HepG2 (cell line): ENCODE data around the gene HMGB2. TPM values are rescaled to one million over a fixed set of nuclear protein-coding genes. Genes with fewer than 3 reads are reported as not detected.

Source experiments
- ATAC-seq: fragments of 200-7000 bp; cut with Tn5 transposase; 3 replicates; pipeline ENCODE4 v1.9.1; 2020; ENCODE audit warnings: mild to moderate bottlenecking, moderate library complexity
- BruUV-seq: library from RNA; stranded (reverse); fragments of 400-500 nt; replicated peaks from 2 replicates; lab custom pipeline; 2021; lab: Mats Ljungman, UMichigan
- CTCF ChIA-PET: fragments of 300-600 bp; formaldehyde crosslinking; extraction: SDS; loops from one replicate; lab custom pipeline; 2021; ENCODE audit warnings: low total read pairs, inconsistent platforms, low intra/inter-chr PET ratio; lab: Yijun Ruan, JAX
- POLR2A ChIA-PET: fragments of 350-600 bp; sonication (Branson Sonifier 250); formaldehyde crosslinking; loops from one replicate; lab custom pipeline; 2020; ENCODE audit warnings: antibody characterized with exemption, inconsistent platforms; lab: Yijun Ruan, JAX
- DNase-seq: peaks from one replicate; pipeline ENCODE4 v3.0.0-alpha.2; 2015; ENCODE audit warnings: low spot score
- FAIRE-seq: peaks from 3 replicates; lab custom pipeline; 2011; peaks lifted over from hg19 to GRCh38; lab: Jason Lieb, UNC
- H2AFZ ChIP-seq: one replicate; pipeline ENCODE4 v1.6.1; 2011; ENCODE audit warnings: low read length, inconsistent platforms
- H3K27ac ChIP-seq: fragments of 300-600 bp; 3 replicates; pipeline ENCODE4 v1.8.0; 2011; ENCODE audit warnings: mixed run types, mild to moderate bottlenecking, mixed read lengths, low read length, inconsistent platforms; ENCODE audit not compliant: insufficient read depth; ENCODE audit errors: extremely low read length
- H3K27me3 ChIP-seq, 2 experiments: fragments of 200-600 bp in 1 of 2; 2 replicates in 1 of 2; 3 replicates in 1 of 2; pipeline versions ENCODE4 v1.6.0 to v1.8.0; 2011; ENCODE audit warnings: low read length in 2 of 2, mild to moderate bottlenecking in 2 of 2, moderate library complexity in 2 of 2, inconsistent platforms in 1 of 2; ENCODE audit not compliant: insufficient read depth in 2 of 2, control insufficient read depth in 1 of 2
- H3K36me3 ChIP-seq, 2 experiments: fragments of 200-600 bp in 1 of 2; replicated peaks in 1 of 2; 2 replicates in 1 of 2; 3 replicates in 1 of 2; pipeline versions ENCODE4 v1.5.1 to v1.8.0; 2011; ENCODE audit warnings: low read length in 2 of 2, inconsistent platforms in 1 of 2; ENCODE audit not compliant: insufficient read depth in 2 of 2, control insufficient read depth in 1 of 2
- H3K4me1 ChIP-seq: 2 replicates; pipeline ENCODE4 v1.5.1; 2012; ENCODE audit warnings: low read length, inconsistent platforms; ENCODE audit not compliant: insufficient read depth
- H3K4me2 ChIP-seq: 2 replicates; pipeline ENCODE4 v1.6.0; 2011; ENCODE audit warnings: low read depth, low read length, inconsistent platforms
- H3K4me3 ChIP-seq, 3 experiments: fragments of 200-600 bp in 1 of 3; sonication (generic), shearing (Covaris generic) in 1 of 3; replicated peaks in 1 of 3; 2 replicates each; pipeline ENCODE4 v1.5.1; 2011 to 2016; ENCODE audit warnings: low read length in 3 of 3, inconsistent platforms in 2 of 3, low read depth in 2 of 3, mild to moderate bottlenecking in 2 of 3, control low read depth in 1 of 3, mixed read lengths in 1 of 3; ENCODE audit not compliant: insufficient read depth in 1 of 3
- H3K79me2 ChIP-seq: one replicate; pipeline ENCODE4 v1.6.1; 2011; ENCODE audit warnings: low read length, inconsistent platforms; ENCODE audit not compliant: insufficient read depth
- H3K9ac ChIP-seq: 2 replicates; pipeline ENCODE4 v1.6.0; 2011; ENCODE audit warnings: mild to moderate bottlenecking, low read depth, low read length, inconsistent platforms; ENCODE audit not compliant: insufficient read depth
- H3K9me3 ChIP-seq: 2 replicates; pipeline ENCODE4 v1.5.1; 2012; ENCODE audit warnings: mild to moderate bottlenecking, low read length
- H4K20me1 ChIP-seq: 2 replicates; pipeline ENCODE4 v1.6.0; 2011; ENCODE audit warnings: inconsistent platforms, mild to moderate bottlenecking, low read length, moderate library complexity; ENCODE audit not compliant: insufficient read depth
- GZF1 ChIP-seq: sonication (generic); formaldehyde crosslinking; IDR thresholded peaks from 2 replicates; pipeline ENCODE4 v1.5.1; 2020; ENCODE audit warnings: mild to moderate bottlenecking, missing genetic modification reagents
- LCORL ChIP-seq, 2 experiments: fragments of 450-650 bp in 1 of 2; sonication (generic) in 1 of 2; formaldehyde crosslinking in 1 of 2; IDR thresholded peaks; 2 replicates each; pipeline versions ENCODE4 v1.5.0 to v1.6.1; 2017 to 2020; ENCODE audit warnings: antibody characterized with exemption in 1 of 2, missing genetic modification reagents in 1 of 2
- MAZ ChIP-seq, 2 experiments: sonication (generic) in 1 of 2; formaldehyde crosslinking in 1 of 2; IDR thresholded peaks; 2 replicates each; pipeline versions ENCODE4 v1.5.0 to v1.6.1; 2012 to 2020; ENCODE audit warnings: low read depth in 2 of 2, mild to moderate bottlenecking in 2 of 2, borderline replicate concordance in 1 of 2, improper control_type of control experiment in 1 of 2, low read length in 1 of 2, missing genetic modification reagents in 1 of 2, moderate library complexity in 1 of 2
- MXD1 ChIP-seq: sonication (generic); formaldehyde crosslinking; IDR thresholded peaks from 2 replicates; pipeline ENCODE4 v1.4.0; 2020; ENCODE audit warnings: mild to moderate bottlenecking, missing genetic modification reagents
- PAWR ChIP-seq: sonication (generic); formaldehyde crosslinking; IDR thresholded peaks from 2 replicates; pipeline ENCODE4 v1.4.0; 2020; ENCODE audit warnings: missing genetic modification reagents, mild to moderate bottlenecking, borderline replicate concordance
- ZC3H13 ChIP-seq: sonication (generic); formaldehyde crosslinking; IDR thresholded peaks from 2 replicates; pipeline ENCODE4 v1.8.1; 2023; ENCODE audit warnings: mild to moderate bottlenecking, missing genetic modification reagents, moderate library complexity
- ZNF138 ChIP-seq: sonication (generic); formaldehyde crosslinking; IDR thresholded peaks from 2 replicates; pipeline ENCODE4 v1.5.0; 2020; ENCODE audit warnings: mild to moderate bottlenecking, low read depth, missing genetic modification reagents
- ZNF674 ChIP-seq: sonication (generic); formaldehyde crosslinking; IDR thresholded peaks from 2 replicates; pipeline ENCODE4 v1.5.0; 2020; ENCODE audit warnings: low read depth, mild to moderate bottlenecking, missing genetic modification reagents
- ZNF703 ChIP-seq: sonication (generic); formaldehyde crosslinking; IDR thresholded peaks from 2 replicates; pipeline ENCODE4 v1.5.1; 2020; ENCODE audit warnings: missing genetic modification reagents, mild to moderate bottlenecking, moderate library complexity, borderline replicate concordance
- ZSCAN25 ChIP-seq: sonication (generic); formaldehyde crosslinking; IDR thresholded peaks from 2 replicates; pipeline ENCODE4 v1.8.0; 2022; ENCODE audit warnings: mild to moderate bottlenecking, missing genetic modification reagents
- ZSCAN31 ChIP-seq: sonication (generic); formaldehyde crosslinking; IDR thresholded peaks from 2 replicates; pipeline ENCODE4 v1.5.0; 2020; ENCODE audit warnings: low read depth, mild to moderate bottlenecking, missing genetic modification reagents
- WGBS: methylation state at CpG from one replicate; pipeline ENCODE4 v1.1.6; 2017; ENCODE audit warnings: low lambda C conversion rate; 5-methylcytosine and 5-hydroxymethylcytosine counted together
- in situ Hi-C: cut with HindIII; loops from 2 replicates; pipeline ENCODE4 v1.10.0; 2017; ENCODE audit warnings: low pct_unique_long_range_greater_than_20kb; ENCODE audit not compliant: extremely low pct_ligation_motif_present
- intact Hi-C: fragments of 100-400 bp; cut with micrococcal nuclease; formaldehyde crosslinking; loops from one replicate; pipeline ENCODE4 v1.10.0; 2022; ENCODE audit not compliant: unreplicated experiment
- polyA plus RNA-seq, 8 experiments: library from polyadenylated mRNA; depleted of rRNA in 3 of 8; stranded (reverse) in 7 of 8; unstranded in 1 of 8; fragments of >200 nt; fragmentation: Illumina TruSeq in 4 of 8; extraction: Trizol in 4 of 8; gene quantifications; 2 replicates each; pipeline versions ENCODE4 v1.2.1 to v1.2.3, GENCODE V29; 2011 to 2016; ENCODE audit warnings: low read depth in 4 of 8, missing spikeins in 1 of 8, mixed read lengths in 1 of 8; ENCODE audit not compliant: insufficient read depth in 1 of 8
- total RNA-seq, 5 experiments: library from RNA; depleted of rRNA; stranded (reverse); fragments of >200 nt; fragmentation: Illumina TruSeq; extraction: Trizol; gene quantifications; 2 replicates each; pipeline ENCODE4 v1.2.3, GENCODE V29; 2016; ENCODE audit warnings: low read depth in 1 of 5
- TF ChIP-seq, protein P1 (sequence below): sonication (generic); formaldehyde crosslinking; IDR thresholded peaks from 2 replicates; pipeline ENCODE4 v1.4.0; 2020; ENCODE audit warnings: missing genetic modification reagents
- TF ChIP-seq, protein P2 (sequence below): IDR thresholded peaks from 2 replicates; pipeline ENCODE4 v1.6.1; 2016; ENCODE audit warnings: low read depth, missing genetic modification reagents, missing compliant biosample characterization
- TF ChIP-seq, protein P3 (sequence below): sonication (generic); formaldehyde crosslinking; IDR thresholded peaks from 2 replicates; pipeline ENCODE4 v1.8.0; 2022; ENCODE audit warnings: mild to moderate bottlenecking, missing genetic modification reagents, moderate library complexity

HMGB2 gene
- total and polyA plus RNA-seq, 2 of the 13 experiments (the other 11 are each of a cell fraction or from before 2014, with no cell fraction given): 90.5 to 332 TPM

DNA sequence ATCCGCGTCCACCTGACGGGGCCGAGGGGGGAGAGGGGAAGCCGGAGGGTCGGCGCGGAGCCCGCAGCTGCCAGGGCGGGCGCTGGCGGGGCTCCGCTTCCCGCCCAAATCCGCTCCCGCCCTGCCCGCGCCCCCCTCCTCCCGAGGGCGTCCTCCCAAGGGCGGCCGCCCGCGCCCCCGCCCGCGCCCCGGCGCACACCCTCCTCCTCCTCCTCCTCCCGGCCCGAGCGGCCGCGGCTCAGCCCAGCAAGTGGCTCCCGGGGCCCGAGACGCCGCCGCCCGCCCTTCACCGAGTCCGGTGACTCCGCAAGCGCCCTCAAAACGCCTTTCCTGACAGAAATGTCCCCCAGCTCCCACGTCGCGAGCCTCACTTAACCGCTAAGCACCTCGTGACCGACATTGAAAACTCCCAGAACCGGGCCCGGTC lies 487 bp downstream of the HMGB2 start:
- no peaks in the 10 kb centered on the region for H3K9me3 ChIP-seq
- no peaks in the 10 kb centered on the region; a peak in 2 of 5 replicates for H3K27me3 ChIP-seq
- H4K20me1 ChIP-seq: peaks cover 3% of the 10 kb centered on the region; the same call in 1 of the 2 replicates
- peaks cover 0 to 13% of the 10 kb centered on the region in 2 experiments; a peak in 2 of 5 replicates for H3K36me3 ChIP-seq
- no peak overlapping the region for H2AFZ ChIP-seq
- BruUV-seq: no TSS peak
- H3K4me1 ChIP-seq: peaks cover 23% of the 10 kb centered on the region
- POLR2A ChIA-PET: interaction anchor here (1.0 to 3.4 kb wide), 7 partner anchors 9 to 42 kb away, joined by 3 to 109 read pairs (median 4); partner anchors contain the start of gene SAP30
- peak overlapping the region; percentile 93 for H3K4me2 ChIP-seq
- no CpG with 5 or more reads among the region's 53 CpGs for WGBS
- CTCF ChIA-PET: no interaction called here
- H3K79me2 ChIP-seq: peaks cover 20% of the 10 kb centered on the region
- ATAC-seq (peak; percentile 13), FAIRE-seq (no peak), DNase-seq (peak; percentile 2)
- H3K27ac ChIP-seq: peak overlapping the region; percentile 97
- intact Hi-C loops: loop anchor here (1.0 kb wide), 1 partner anchor 37 kb away; the partner anchor contains the start of gene SAP30
- H3K9ac ChIP-seq: peak overlapping the region; percentile 98
- in situ Hi-C loops: loop anchor here (5.0 kb wide), 1 partner anchor 39 kb away; the partner anchor contains the start of gene SAP30
- H3K4me3 ChIP-seq: peak overlapping the region; percentile 91 to 95 (median 92)
- TF ChIP-seq GZF1 (CRISPR knock-in tag) (no peak), LCORL (IDR thresholded peaks at IDR 0.05) (no peak), LCORL (CRISPR knock-in tag; IDR thresholded peaks at IDR 0.05) (no peak), ZNF674 (CRISPR knock-in tag) (peak; percentile 64; the same call in 1 of the 2 replicates), ZNF138 (0 out of 2 replicates have a peak, but pooled peaks have one; percentile 50), PAWR (CRISPR knock-in tag) (no peak), MAZ (IDR thresholded peaks at IDR 0.05; ENCODE audit: borderline replicate concordance, low read depth, low read length) (no peak), MAZ (CRISPR knock-in tag; IDR thresholded peaks at IDR 0.05; ENCODE audit: low read depth) (0 out of 2 replicates have a peak, but pooled peaks have one; percentile 48), ZC3H13 (CRISPR knock-in tag) (0 out of 2 replicates have a peak, but pooled peaks have one; percentile 3), MXD1 (CRISPR knock-in tag) (0 out of 2 replicates have a peak, but pooled peaks have one; percentile 38), ZSCAN25 (CRISPR knock-in tag) (no peak), ZSCAN31 (CRISPR knock-in tag) (peak; percentile 95; the same call in 1 of the 2 replicates), ZNF703 (0 out of 2 replicates have a peak, but pooled peaks have one; percentile 28)
- TF ChIP-seq, protein P1, sequence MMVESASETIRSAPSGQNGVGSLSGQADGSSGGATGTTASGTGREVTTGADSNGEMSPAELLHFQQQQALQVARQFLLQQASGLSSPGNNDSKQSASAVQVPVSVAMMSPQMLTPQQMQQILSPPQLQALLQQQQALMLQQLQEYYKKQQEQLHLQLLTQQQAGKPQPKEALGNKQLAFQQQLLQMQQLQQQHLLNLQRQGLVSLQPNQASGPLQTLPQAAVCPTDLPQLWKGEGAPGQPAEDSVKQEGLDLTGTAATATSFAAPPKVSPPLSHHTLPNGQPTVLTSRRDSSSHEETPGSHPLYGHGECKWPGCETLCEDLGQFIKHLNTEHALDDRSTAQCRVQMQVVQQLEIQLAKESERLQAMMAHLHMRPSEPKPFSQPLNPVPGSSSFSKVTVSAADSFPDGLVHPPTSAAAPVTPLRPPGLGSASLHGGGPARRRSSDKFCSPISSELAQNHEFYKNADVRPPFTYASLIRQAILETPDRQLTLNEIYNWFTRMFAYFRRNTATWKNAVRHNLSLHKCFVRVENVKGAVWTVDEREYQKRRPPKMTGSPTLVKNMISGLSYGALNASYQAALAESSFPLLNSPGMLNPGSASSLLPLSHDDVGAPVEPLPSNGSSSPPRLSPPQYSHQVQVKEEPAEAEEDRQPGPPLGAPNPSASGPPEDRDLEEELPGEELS (CRISPR knock-in tag): no peak
- TF ChIP-seq, protein P2, sequence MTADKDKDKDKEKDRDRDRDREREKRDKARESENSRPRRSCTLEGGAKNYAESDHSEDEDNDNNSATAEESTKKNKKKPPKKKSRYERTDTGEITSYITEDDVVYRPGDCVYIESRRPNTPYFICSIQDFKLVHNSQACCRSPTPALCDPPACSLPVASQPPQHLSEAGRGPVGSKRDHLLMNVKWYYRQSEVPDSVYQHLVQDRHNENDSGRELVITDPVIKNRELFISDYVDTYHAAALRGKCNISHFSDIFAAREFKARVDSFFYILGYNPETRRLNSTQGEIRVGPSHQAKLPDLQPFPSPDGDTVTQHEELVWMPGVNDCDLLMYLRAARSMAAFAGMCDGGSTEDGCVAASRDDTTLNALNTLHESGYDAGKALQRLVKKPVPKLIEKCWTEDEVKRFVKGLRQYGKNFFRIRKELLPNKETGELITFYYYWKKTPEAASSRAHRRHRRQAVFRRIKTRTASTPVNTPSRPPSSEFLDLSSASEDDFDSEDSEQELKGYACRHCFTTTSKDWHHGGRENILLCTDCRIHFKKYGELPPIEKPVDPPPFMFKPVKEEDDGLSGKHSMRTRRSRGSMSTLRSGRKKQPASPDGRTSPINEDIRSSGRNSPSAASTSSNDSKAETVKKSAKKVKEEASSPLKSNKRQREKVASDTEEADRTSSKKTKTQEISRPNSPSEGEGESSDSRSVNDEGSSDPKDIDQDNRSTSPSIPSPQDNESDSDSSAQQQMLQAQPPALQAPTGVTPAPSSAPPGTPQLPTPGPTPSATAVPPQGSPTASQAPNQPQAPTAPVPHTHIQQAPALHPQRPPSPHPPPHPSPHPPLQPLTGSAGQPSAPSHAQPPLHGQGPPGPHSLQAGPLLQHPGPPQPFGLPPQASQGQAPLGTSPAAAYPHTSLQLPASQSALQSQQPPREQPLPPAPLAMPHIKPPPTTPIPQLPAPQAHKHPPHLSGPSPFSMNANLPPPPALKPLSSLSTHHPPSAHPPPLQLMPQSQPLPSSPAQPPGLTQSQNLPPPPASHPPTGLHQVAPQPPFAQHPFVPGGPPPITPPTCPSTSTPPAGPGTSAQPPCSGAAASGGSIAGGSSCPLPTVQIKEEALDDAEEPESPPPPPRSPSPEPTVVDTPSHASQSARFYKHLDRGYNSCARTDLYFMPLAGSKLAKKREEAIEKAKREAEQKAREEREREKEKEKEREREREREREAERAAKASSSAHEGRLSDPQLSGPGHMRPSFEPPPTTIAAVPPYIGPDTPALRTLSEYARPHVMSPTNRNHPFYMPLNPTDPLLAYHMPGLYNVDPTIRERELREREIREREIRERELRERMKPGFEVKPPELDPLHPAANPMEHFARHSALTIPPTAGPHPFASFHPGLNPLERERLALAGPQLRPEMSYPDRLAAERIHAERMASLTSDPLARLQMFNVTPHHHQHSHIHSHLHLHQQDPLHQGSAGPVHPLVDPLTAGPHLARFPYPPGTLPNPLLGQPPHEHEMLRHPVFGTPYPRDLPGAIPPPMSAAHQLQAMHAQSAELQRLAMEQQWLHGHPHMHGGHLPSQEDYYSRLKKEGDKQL: no peak
- TF ChIP-seq, protein P3, sequence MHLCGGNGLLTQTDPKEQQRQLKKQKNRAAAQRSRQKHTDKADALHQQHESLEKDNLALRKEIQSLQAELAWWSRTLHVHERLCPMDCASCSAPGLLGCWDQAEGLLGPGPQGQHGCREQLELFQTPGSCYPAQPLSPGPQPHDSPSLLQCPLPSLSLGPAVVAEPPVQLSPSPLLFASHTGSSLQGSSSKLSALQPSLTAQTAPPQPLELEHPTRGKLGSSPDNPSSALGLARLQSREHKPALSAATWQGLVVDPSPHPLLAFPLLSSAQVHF: peak; percentile 9
